PC-3 (cell line): Measurements from ENCODE around the gene PITHD1. TPM values are rescaled to one million over a fixed set of nuclear protein-coding genes. Genes with fewer than 3 reads are reported as not detected.

Source experiments
- ATAC-seq: fragments of 200-7000 bp; cut with Tn5 transposase; 2 replicates; pipeline ENCODE4 v1.9.1; 2020; ENCODE audit warnings: mild to moderate bottlenecking, moderate library complexity
- BruUV-seq: library from RNA; stranded (reverse); fragments of 400-500 nt; replicated peaks from 2 replicates; lab custom pipeline; 2021; lab: Mats Ljungman, UMichigan
- CTCF ChIA-PET: fragments of 300-600 bp; sonication (Branson Sonifier 250); formaldehyde crosslinking; loops from one replicate; lab custom pipeline; 2022; ENCODE audit warnings: antibody characterized with exemption; lab: Charles Lee
- POLR2A ChIA-PET: fragments of 300-600 bp; sonication (Branson Sonifier 250); formaldehyde crosslinking; loops from one replicate; lab custom pipeline; 2022; ENCODE audit warnings: antibody characterized with exemption; ENCODE audit not compliant: unreplicated experiment; lab: Charles Lee
- DNase-seq: peaks from one replicate; pipeline ENCODE4 v3.0.0-alpha.2; 2015
- H2AFZ ChIP-seq: fragments of 300-600 bp; sonication (generic); 2 replicates; pipeline ENCODE4 v1.6.0; 2016; ENCODE audit warnings: antibody characterized with exemption, low read length
- H3F3A ChIP-seq: fragments of 300-600 bp; sonication (generic); one replicate; pipeline ENCODE4 v1.6.0; 2017; ENCODE audit warnings: antibody characterized with exemption, low read length, control low read depth, mild to moderate bottlenecking; ENCODE audit not compliant: unreplicated experiment
- H3K27ac ChIP-seq: fragments of 300-600 bp; sonication (generic); 2 replicates; pipeline ENCODE4 v1.5.1; 2016; ENCODE audit warnings: mild to moderate bottlenecking, low read length
- H3K27me3 ChIP-seq: fragments of 300-600 bp; sonication (generic); 2 replicates; pipeline ENCODE4 v1.6.1; 2016; ENCODE audit warnings: low read length, mixed read lengths
- H3K36me3 ChIP-seq: fragments of 300-600 bp; sonication (generic); 2 replicates; pipeline ENCODE4 v1.6.1; 2016; ENCODE audit warnings: low read depth, mixed run types, low read length, mixed read lengths
- H3K4me1 ChIP-seq: fragments of 300-600 bp; sonication (generic); 2 replicates; pipeline ENCODE4 v1.5.1; 2016; ENCODE audit warnings: low read length; ENCODE audit not compliant: insufficient read depth
- H3K4me2 ChIP-seq: fragments of 300-600 bp; sonication (generic); 2 replicates; pipeline ENCODE4 v1.6.0; 2016; ENCODE audit warnings: low read length
- H3K4me3 ChIP-seq: fragments of 300-600 bp; sonication (generic); 2 replicates; pipeline ENCODE4 v1.5.1; 2016; ENCODE audit warnings: mild to moderate bottlenecking, low read length, mixed read lengths
- H3K79me2 ChIP-seq: fragments of 300-600 bp; sonication (generic); 2 replicates; pipeline ENCODE4 v1.6.1; 2017; ENCODE audit warnings: low read length, mixed read lengths
- H3K9ac ChIP-seq: fragments of 300-600 bp; sonication (generic); 2 replicates; pipeline ENCODE4 v1.6.0; 2016; ENCODE audit warnings: mild to moderate bottlenecking, low read length
- H3K9me2 ChIP-seq: fragments of 300-600 bp; sonication (generic); replicated peaks from 2 replicates; pipeline ENCODE4 v1.6.1; 2016; ENCODE audit warnings: mixed run types, low read length, mixed read lengths
- H3K9me3 ChIP-seq: fragments of 300-600 bp; sonication (generic); 2 replicates; pipeline ENCODE4 v1.6.1; 2016; ENCODE audit warnings: low read length, mixed read lengths
- H4K20me1 ChIP-seq: fragments of 300-600 bp; sonication (generic); 2 replicates; pipeline ENCODE4 v1.6.1; 2016; ENCODE audit warnings: low read length, mixed read lengths
- CTCF ChIP-seq: fragments of 300-600 bp; sonication (generic); conservative IDR thresholded peaks from 2 replicates; pipeline ENCODE4 v1.5.1; 2017; ENCODE audit warnings: antibody characterized with exemption, low read depth, mild to moderate bottlenecking, low read length
- EZH2 ChIP-seq: fragments of 300-600 bp; sonication (generic); IDR thresholded peaks from one replicate; pipeline ENCODE4 v1.6.1; 2017; ENCODE audit warnings: antibody characterized with exemption, mild to moderate bottlenecking, low read length; ENCODE audit not compliant: unreplicated experiment
- EZH2phosphoT487 ChIP-seq: fragments of 300-600 bp; sonication (generic); IDR thresholded peaks from 2 replicates; pipeline ENCODE4 v1.6.1; 2018; ENCODE audit warnings: mild to moderate bottlenecking, antibody characterized with exemption, low read length, borderline replicate concordance
- intact Hi-C: fragments of 100-400 bp; cut with micrococcal nuclease; formaldehyde crosslinking; loops from 2 replicates; pipeline ENCODE4 v1.9.0; 2023
- total RNA-seq: library from RNA; depleted of rRNA; stranded (reverse); fragments of >200 nt; gene quantifications from 2 replicates; pipeline ENCODE4 v1.2.3, GENCODE V29; 2014

PITHD1 gene
- total RNA-seq, 1 experiment from 2014 or later = 107 TPM

- POLR2A ChIA-PET = no interaction called here
- Histone ChIP-seq H3F3A (no peaks in the 10 kb centered on the region), H3K9ac (no peak overlapping the region), H3K27ac (no peak overlapping the region), H2AFZ (no peak overlapping the region), H3K4me1 (peaks cover 25% of the 10 kb centered on the region), H3K9me2 (no peaks in the 10 kb centered on the region), H3K9me3 (no peaks in the 10 kb centered on the region), H4K20me1 (no peaks in the 10 kb centered on the region), H3K4me3 (no peak overlapping the region), H3K4me2 (no peak overlapping the region), H3K36me3 (peaks cover 14% of the 10 kb centered on the region), H3K27me3 (no peaks in the 10 kb centered on the region), H3K79me2 (peaks cover 30% of the 10 kb centered on the region)
- DNase-seq = no peak
- no peak for ATAC-seq
- no TSS peak for BruUV-seq
- CTCF ChIA-PET = interaction anchor here (2.2 kb wide), 1 partner anchor 25 kb away, joined by 10 read pairs; no protein-coding TSS in a partner anchor
- intact Hi-C loops = no loop called here
- TF ChIP-seq CTCF (peak; percentile 39), EZH2phosphoT487 (no peak), EZH2 (no peak)
Measured at GRCh38 chr1:23796466-23797271, 18.5 kb downstream of the PITHD1 start.

GRCh38 chr1:23797478-23798448 lies 19.5 kb downstream of the PITHD1 start:
- ATAC-seq = no peak
- POLR2A ChIA-PET = interaction anchor here (0.6 kb wide), 1 partner anchor 454 kb away, joined by 3 read pairs; the partner anchor contains the start of gene HNRNPR

More at GRCh38 chr1:23797478-23798448, 19.5 kb downstream of the PITHD1 start:
- H3K4me1 ChIP-seq = peaks cover 21% of the 10 kb centered on the region
- intact Hi-C loops = no loop called here
- no peak for DNase-seq
- TF ChIP-seq CTCF (no peak), EZH2phosphoT487 (no peak), EZH2 (no peak)
- H3K4me3 ChIP-seq = no peak overlapping the region
- H3K4me2 ChIP-seq = no peak overlapping the region
- H3K27ac ChIP-seq = no peak overlapping the region
- peaks cover 19% of the 10 kb centered on the region for H3K79me2 ChIP-seq
- H3K36me3 ChIP-seq = peaks cover 14% of the 10 kb centered on the region
- CTCF ChIA-PET = interaction anchor here (0.6 to 2.2 kb wide), 2 partner anchors 20 to 26 kb away, joined by 3 to 10 read pairs; partner anchors contain the start of gene PITHD1
- H3K9ac ChIP-seq = no peak overlapping the region
- no peaks in the 10 kb centered on the region for H3F3A ChIP-seq
- BruUV-seq = no TSS peak
- H4K20me1 ChIP-seq = no peaks in the 10 kb centered on the region
- no peaks in the 10 kb centered on the region for H3K27me3 ChIP-seq
- H3K9me2 ChIP-seq = no peaks in the 10 kb centered on the region
- H2AFZ ChIP-seq = no peak overlapping the region
- H3K9me3 ChIP-seq = no peaks in the 10 kb centered on the region
